Measurements from ENCODE around the gene PSMD11.

DNA sequence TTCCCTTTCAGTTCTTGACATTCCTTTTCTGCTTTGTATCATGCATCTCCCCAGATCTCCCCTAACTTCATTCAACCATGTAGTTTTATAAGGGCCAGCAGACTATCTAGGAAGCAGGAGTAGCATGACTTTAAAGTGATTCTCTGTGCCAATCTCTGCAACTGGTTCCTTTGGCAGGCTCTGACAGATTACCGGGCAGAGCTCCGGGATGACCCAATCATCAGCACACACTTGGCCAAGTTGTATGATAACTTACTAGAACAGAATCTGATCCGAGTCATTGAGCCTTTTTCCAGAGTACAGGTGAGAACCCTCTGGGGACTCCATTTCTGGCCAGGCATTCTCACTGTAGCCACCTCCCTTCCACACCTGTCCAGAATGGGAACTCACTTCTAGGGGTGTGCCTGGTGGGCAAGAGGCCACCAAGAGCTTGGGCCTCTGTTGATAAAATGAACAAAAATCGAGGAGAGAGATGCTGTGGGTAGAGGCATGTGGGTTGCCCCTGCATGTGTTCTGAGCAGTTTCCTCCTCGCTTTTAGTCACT is 34.8 kb downstream of the PSMD11 start:
- TF ChIP-seq, protein P1, sequence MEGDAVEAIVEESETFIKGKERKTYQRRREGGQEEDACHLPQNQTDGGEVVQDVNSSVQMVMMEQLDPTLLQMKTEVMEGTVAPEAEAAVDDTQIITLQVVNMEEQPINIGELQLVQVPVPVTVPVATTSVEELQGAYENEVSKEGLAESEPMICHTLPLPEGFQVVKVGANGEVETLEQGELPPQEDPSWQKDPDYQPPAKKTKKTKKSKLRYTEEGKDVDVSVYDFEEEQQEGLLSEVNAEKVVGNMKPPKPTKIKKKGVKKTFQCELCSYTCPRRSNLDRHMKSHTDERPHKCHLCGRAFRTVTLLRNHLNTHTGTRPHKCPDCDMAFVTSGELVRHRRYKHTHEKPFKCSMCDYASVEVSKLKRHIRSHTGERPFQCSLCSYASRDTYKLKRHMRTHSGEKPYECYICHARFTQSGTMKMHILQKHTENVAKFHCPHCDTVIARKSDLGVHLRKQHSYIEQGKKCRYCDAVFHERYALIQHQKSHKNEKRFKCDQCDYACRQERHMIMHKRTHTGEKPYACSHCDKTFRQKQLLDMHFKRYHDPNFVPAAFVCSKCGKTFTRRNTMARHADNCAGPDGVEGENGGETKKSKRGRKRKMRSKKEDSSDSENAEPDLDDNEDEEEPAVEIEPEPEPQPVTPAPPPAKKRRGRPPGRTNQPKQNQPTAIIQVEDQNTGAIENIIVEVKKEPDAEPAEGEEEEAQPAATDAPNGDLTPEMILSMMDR (conservative IDR thresholded peaks at IDR 0.05; ENCODE audit: low read length), result no peak
- no peak for TF ChIP-seq EZH2phosphoT487 (IDR thresholded peaks at IDR 0.05; ENCODE audit: borderline replicate concordance, low read depth, low read length)

Measured in OCI-LY7 (cell line).